ENCODE data around the gene TFB1M. TPM values are rescaled to one million over a fixed set of nuclear protein-coding genes. Genes with fewer than 3 reads are reported as not detected.
A peak's percentile ranks its signal among the peaks of the same experiment; 100 is the strongest.
"Not testable (repeated sequence)": the region's sequence is repeated elsewhere in the genome, so short reads cannot be mapped to it uniquely, and the experiment has no call there.

The TFB1M gene
- polyA plus RNA-seq, 10 donors: 8.9 to 18.1 (median 13.3) TPM

DNA sequence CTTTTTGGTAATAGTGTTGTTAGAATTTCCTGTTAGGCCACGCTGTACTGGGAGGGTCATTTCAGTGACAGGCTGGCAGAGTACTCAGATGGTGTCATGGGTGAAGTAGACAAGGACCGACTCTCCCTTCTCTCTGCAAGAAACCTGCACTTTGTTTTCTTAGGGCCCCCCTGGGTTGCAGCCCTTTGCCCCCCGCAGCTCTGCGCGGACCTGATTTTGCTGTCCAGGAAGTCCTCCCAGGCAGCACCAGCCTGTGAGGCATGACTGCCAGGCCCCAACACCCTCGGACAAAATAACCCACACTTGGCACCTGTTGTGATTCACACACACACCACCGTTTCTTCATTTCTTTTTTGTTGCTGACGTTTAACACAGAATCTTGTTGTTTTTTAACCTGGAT lies 72.3 kb downstream of the TFB1M start:
- no peak for DNase-seq

DNA sequence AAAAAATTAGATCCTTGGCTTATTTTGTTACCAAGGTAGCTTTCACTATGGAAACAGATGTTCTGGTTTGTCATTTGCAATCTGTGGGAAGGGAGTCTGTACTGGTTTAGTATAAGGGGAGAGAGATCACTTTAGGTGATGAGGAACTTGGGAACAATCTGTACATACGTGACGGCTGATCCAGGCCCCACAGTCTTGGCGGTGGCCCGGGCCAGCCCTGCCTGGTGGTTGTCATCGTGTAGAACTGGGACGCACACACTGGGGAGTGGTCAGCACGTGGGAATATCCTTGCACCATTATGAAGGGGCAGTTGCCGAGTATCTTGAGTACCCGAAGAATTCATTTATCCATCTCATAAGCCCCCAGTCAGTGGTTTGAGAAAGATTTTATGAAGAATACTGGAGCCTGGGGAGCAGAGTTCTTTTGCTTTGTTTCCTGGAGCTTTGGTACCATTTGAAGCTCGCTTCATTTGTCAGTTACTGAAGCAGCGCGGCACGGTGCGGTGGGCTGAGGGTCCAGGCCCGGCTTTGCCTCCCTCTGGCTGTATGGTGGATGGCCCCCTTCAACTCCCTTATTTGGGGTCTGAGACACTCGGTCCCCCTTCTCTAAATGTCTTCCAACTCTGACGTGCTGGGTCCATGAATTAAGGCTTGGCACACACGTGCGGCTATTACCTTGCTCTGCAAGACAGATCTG lies 73.2 kb downstream of the TFB1M start:
- no peak for DNase-seq

DNA sequence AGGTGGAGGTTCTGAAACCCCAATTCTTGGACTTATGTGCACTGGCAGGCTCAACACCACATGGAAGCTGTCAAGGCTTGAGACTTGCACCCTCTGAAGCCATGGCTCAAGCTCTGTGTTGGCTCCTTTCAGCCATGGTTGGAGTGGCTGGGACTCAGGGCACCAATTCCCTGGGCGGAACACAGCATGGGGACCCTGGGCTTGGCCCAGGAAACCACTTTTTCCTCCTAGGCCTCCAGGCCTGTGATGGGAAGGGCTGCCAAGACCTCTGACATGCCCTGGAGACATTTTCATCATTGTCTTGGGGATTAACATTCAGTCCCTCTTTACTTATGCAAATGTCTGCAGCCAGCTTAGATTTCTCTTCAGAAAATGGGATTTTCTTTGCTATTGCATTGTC lies 76.7 kb downstream of the TFB1M start:
- no peak for DNase-seq

DNA sequence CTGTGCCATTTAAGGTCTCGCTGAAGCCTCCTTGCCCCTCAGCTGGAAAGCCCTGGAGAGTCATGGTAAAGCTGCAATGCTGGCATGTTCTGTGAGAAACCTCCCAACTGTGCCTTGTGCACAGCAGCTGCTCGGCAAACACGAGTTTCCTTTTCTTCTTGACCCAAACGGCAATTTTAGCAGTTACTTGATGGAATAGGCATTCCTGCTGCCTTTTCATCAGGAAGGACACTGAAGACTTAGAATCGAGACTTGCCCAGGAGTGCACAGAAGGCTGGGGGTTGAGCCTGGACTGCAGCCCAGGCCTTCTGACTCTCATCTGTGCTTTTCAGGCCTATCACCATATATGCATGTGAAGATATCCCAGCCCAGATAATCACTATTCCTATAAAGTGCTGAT lies 79.2 kb downstream of the TFB1M start:
- DNase-seq: peak in 2 of 3 donors; percentile 11 to 37

DNA sequence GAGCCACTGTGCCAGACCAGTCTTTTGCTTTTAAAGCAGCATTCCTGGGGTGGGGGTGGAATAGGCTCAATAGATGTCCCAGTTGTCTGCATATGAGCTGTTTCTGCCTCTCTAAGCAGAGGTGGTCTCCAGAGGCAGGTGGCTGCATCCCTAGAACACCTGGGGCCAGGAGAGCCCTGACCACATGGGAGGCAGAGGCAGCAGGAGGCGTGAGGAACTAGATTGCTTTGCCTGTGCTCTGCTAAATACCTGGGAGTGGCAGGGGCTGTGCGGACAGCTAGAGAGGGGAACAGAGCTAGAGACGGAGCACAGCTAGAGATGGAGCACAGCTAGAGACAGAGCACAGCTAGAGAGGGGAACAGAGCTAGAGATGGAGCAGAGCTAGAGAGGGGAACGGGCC lies 79.6 kb downstream of the TFB1M start:
- no peak for DNase-seq

DNA sequence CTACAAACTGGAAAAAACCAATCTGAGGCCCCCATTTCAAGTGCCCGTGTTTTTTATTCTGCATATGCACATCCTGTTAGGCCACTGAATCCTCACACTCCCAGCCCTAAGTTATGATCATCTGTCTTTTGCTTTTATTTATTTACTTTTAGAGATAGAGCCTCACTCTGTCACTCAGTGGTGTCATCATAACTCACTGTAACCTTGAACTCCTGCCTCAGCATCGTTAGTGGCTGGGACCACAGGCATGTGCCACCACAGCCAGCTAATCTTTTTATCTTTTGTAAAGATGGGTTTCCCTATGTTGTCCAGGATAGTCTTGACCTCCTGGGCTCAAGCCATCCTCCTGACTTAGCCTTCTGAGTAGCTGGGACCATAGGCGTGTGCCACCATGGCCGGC lies 80.1 kb downstream of the TFB1M start:
- no peak for DNase-seq

DNA sequence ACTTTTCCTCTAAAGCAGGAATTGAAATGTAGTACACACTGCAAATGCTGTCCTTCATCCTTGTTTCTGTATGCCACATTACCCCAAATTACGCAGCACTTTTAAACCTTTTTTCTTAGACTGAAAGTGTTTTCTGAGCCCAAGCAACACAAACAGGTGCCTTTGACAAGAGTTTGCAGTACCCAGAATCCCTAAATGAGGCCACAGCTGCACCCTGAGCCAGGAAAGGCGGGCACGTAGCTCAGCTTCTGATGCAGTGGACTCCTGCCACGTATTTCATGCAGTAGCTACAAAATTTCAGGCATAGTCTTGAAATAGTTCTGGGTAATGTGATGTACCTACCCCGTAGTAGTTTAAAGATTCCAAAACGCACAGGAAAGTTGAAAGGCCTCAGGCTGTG lies 81.4 kb downstream of the TFB1M start:
- no peak for DNase-seq

DNA sequence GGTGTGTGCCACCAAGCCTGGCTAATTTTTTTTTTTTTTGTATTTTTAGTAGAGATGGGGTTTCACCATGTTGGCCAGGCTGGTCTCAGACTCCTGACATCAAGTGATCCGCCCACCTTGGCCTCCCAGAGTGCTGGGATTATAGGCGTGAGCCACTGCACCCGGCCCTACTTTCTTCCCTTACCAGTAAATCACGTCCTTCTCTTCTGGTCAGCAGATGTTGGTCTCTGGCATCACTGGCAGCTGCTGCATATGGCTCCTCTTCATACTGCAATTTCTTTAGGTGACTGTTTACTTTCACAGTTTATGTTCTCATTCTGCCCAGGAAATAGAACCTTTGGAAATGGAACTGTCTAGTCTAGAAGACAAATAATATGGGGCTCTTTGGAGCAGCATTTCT lies 83.3 kb downstream of the TFB1M start:
- not testable (repeated sequence) for DNase-seq

DNA sequence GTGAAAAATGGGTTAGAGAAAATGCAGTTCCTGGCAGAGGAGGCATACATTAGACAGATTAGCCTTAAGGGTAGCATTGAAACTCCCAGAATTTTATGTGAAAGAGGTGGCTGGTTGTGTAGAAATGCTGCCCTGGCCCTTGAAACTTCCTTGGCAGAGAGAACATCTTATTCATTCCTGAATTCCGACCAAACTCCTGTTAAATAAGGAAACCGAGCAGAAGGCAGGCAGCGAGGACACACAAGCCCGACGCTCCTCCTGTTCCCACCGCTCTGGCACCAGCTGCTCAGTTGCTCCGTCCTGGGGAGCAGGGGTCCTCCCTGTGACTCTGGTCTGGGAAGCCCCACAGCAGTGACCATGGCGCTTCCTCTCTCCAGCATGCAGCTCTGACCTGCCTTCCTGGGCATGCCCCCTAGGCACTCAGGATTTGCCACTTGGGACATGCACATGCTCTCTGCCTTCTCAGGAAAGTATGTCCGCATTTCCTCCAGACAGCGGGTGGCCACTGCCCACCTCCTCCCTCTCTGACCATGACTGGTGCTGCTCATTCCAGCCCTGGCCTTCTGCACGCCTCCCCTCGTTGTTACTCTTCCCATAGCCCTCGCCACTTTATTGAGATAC lies 85.6 kb downstream of the TFB1M start:
- DNase-seq: peak in 1 of 3 donors; percentile 42

DNA sequence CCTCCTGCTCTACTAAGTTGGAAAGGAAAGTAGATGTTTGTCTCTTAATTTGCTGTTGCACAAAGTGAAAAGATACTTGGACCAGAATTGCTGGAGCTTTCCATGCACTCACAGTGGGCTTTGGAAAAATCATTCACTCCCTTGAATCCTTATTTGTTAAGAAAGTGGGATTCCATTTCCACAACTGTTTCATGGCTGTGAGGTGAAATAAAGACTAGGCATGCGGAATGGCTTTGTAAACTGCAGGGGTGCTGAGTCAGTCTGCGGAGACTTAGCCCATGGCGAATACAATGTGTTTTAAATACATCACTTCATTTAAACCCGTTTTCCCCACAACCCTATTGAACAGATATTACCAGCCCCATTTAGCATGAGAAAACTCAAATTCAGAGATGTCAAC lies 87.2 kb downstream of the TFB1M start:
- DNase-seq: no peak

DNA sequence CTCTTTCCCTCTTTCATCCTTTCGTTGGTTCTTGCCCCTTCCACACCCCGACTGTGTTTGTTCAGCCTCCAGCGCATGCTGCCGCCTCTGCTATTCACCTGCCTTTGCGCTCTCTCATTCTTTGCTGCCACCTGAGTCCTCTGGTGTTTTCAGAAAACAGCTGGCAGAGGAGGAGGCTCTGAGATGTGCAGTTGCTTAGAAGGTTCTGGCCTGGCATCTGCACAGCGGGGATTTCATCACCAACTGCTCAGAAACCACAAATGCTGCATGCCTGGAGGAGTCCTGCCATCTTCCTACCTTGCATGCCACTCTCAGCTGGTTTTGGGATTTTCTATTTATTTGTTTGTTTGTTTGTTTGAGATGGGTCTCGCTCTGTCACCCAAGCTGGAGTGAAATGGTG lies 89.7 kb downstream of the TFB1M start:
- DNase-seq: no peak

DNA sequence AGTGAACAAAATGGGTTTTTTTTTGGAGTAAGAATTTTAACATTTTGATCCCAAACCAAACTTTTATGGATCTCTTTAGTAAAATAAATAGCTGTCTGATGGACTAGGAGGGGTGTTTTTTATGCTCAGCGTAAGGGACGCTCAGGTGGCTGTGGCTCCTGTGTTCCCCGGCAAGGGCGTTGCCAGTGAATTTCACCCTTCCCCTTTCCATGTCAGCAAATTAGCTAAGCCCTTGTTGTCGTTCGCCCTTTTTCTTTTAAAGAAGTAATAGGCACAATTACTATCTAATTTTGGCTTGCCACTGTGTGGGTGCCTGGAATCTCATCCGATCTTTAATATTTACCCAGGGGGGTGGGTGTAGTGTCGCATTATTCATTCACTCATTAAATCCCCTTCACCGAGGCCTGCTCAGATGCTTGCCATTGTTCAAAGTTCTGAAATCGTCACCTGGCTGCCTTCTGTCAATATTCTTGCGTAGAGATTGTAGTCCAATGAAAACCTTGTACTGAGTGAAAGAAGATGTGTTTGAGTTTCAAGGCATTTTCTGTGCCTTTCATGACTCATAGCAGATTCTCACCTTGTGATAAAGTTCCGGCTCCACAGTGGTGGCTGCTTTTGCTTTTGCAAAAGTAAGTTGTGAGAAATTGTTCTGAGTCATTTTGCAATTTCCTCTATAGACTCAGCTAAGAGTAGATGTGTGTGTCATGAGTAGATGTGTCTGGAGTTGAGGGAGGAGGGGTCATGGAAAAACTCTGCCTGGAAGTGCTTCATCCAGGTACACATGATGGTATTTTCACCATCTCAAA lies 90.4 kb downstream of the TFB1M start:
- DNase-seq: peak in 1 of 3 donors; percentile 73

DNA sequence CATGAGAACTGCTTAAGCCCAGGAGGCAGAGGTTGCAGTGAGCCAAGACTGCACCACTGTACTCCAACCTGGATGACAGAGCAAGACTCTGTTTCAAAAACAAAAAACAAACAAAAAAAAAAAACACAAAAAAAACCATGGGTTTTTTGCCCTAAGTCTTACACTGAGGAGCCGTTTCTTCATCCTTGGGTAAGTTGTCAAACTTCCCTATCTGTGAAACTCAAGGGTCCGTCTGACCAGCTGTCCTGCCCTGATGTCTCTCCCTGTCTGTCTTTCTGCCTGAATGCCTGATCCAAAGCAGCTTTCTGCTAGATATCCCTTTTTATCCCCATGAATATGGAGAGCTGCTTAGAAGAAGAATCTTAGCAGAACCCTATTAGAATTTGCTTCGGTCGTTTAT lies 91.8 kb downstream of the TFB1M start:
- no peak for DNase-seq

DNA sequence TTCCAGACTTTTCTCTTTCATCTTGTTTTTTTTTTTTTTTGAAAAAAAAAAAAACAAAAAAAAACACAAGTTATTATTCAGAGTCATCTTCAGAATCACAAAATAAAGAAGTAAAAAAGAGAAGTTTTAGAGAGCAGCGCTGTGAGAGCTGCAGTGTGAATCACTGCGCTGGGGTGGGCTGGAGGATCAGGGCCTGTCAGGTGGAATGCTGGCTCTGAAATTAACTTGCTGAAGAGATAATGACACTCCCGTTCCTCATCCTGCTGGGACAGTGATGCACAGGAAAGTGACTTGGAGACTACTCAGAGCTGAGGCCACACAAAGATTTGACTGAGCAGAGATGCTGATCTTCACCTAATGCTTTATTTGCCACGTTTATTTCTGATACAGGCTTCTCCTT lies 93.2 kb downstream of the TFB1M start:
- DNase-seq: no peak

DNA sequence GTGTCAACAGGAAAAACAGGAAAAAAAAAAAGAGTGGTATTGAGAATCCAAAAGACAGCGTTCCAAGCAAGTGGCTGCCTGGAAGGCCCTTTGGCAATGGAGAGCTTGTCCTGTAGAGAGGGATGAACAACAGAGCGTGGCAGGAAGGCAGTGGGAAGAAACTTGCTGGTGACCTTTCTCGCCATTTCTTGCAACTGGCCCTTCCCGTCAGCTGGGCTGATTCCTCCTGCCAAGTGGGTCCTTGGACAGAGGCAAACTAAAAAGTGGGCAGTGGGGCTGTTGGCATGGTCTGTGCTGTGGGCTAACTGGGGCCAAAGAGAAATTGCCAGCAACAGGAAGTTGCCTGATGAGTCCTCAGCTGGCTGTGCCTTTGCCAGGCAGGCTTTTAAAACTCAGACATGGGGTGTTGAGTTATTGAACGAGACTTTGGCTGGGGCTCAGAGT lies 94.4 kb downstream of the TFB1M start:
- DNase-seq: no peak

DNA sequence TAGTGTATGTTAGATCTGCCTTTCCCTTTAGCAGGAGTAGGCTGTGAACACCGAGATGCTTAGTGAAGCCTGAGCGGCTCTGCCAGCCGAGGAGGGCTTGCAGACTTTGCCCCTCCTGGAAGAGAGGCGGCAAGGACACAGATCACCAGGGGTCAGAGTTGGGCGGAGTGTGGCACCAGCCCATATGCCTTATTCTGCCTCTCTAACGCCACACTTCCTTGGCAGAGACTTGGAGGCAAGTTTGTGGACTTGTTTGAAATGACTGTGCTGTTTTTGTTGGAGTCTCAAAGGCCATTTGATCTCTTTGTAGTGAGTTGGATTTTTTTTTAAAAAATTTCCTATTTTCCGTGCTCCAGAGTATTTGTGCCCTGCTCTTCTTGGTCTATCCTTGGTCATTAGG lies 95.0 kb downstream of the TFB1M start:
- no peak for DNase-seq

DNA sequence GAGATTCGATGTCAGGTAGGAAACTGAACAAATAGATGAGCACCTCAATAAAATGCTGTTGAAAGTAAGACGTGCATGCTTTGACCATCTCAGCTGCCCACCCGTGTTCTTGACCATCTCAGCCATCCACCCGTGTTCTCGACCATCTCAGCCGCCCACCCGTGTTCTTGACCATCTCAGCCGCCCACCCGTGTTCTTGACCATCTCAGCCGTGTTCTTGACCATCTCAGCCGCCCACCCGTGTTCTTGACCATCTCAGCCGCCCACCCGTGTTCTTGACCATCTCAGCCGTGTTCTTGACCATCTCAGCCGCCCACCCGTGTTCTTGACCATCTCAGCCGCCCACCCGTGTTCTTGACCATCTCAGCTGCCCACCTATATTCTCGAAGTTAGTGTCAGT lies 95.6 kb downstream of the TFB1M start:
- not testable (repeated sequence) for DNase-seq

DNA sequence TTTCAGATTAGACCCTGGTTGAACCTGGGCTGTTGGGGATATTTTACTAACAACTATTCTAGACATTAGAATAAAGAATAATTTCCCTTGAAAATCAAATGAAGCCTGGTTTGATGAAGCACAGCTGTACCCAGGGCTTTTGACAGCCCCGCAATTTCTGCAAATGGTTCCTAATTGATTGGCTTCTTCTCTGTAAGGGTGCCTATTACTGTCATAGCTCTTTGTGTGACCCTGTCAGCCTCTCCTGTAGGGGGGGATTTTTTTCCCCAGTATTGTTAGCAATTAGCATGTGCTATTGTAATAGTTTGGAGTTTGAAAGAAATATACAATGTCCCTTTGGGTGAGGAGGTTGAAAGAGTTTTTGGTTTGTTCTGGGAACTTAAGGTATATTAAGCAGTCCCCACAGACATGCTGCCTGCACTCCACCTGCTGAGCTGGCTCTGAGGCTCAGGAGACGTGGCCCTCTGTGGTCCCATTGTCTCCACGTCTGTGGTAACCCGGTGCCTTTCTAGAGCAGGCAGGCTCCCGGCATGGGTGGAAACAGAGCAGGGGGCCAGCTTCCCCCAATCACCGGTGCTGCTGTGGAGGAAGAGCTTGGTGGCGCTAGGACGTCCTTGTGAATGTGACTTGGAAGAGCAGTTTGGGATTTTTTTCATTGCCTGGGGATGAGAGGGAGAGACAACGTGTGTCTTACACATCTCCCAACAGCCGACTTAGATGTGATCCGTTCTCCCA lies 97.8 kb downstream of the TFB1M start:
- DNase-seq: no peak

DNA sequence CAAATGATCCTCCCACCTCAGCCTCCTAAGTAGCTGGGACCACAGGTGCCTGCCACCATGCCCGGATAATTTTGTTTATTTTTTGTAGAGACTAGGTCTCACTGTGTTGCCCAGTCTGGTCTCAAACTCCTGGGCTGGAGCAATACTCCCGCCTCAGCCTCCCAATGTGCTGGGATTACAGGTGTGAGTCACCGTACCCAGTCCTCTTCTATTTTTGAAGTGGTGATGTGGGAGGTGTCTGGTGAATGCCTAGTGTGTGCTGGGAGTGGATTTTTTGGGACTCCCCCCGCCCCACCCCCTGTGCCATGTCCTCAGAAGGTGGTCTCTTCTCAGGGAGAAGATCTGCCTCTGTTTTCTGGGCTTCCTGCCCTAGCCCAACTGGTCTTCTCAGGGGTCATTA lies 98.4 kb downstream of the TFB1M start:
- no peak for DNase-seq

DNA sequence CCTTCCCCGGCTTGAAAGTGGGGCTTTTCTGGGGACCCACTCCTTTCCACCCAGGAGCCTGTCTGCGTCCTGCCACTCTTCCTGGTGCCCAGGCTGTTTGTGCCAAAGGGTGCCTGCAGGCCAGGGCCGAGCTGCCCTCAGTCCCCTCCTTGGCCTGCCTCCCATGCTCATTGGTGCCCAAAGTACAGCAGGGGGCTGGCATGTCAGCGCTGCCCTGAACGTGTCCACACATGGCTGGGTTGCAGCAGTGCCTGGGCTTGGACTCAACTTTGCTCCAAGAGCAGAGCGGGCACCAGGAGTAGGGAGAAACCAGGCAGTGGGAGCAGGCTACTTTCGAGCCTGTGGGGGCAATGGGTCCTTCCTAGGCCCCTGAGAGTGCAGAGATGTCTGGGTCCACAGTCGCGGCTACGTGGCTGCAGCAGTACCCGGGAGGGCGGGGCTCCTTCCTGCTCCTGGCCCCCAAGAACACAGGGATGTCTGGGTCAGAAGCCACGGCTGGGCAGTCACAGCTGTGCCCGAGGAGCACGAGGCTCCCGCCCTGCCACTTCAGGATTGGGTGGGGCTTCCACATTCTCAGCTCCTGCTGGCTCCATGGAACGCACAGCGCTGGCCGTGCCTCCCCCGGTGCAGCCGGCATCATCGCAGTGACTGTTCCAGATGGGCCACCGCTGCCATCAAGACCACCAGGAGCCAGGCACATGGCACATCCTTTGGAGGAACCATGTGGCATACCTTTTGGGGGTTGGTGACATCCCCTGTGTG lies 100.5 kb downstream of the TFB1M start:
- no peak for DNase-seq

DNA sequence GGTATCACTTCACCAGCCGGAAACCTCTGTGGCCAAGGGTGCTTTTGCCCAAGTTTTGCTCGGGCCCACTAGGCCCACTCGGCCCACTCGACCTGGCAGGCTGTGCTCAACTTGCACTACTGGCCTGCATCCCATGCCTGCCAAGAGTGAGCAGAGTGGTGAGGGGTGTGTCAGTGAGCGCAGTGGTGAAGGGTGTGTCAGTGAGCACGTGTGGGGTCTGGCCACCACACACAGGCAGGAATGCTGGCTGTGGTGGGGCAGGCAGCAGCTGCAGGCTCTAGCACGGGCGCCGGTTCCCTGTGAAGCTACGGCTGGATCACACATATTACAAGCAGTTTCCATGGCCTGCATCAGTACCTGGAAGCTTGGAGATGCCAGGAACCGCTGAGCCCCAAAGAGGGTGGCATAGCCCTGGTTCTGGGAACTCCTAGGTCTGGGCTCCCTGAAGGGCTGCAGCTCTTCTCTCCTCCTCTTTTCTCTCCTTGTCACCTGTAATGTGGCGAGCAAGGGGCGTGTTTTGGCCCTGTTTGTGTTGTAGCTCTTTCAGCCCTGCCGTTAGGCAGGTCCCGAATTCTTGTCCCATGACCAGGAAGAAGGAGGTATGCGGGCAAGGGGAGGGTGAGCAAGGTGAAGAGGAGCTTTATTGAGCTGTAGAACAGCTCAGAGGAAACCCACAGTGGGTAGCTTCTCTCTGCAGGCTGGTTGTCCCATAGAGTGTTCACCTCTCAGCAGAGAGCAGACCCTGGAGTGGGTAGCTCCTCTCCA lies 101.5 kb downstream of the TFB1M start:
- DNase-seq: peak in 2 of 3 donors; percentile 13 to 34

Measured in muscle of back (tissue), 11 donors.